NCI-H2227 treated with DMSO at 0.1 percent for 48 hours (cell line): Measurements from ENCODE around the gene SLC29A2.
"Not testable (repeated sequence)": the region's sequence is repeated elsewhere in the genome, so short reads cannot be mapped to it uniquely, and the experiment has no call there.

Experiments
- DNase-seq: peaks from one replicate; lab custom pipeline; 2025; lab: John Stamatoyannopoulos, UW

The SLC29A2 gene

DNA sequence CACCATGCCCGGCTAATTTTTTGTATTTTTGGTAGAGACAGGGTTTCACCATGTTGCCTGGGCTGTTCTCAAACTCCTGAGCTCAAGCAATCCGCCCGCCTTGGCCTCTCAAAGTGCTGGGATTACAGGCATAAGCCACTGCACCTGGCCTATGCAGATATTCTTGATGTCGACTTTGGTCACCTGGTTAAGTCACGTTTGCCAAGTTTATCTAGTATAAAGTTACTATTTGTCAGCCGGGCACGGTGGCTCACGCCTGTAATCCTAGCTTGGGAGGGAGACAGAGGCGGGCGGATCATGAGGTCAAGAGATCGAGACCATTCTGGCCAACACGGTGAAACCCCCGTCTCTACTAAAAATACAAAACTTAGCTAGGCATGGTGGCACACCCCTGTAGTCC lies 12.8 kb upstream of the SLC29A2 start:
- DNase-seq = not testable (repeated sequence)

DNA sequence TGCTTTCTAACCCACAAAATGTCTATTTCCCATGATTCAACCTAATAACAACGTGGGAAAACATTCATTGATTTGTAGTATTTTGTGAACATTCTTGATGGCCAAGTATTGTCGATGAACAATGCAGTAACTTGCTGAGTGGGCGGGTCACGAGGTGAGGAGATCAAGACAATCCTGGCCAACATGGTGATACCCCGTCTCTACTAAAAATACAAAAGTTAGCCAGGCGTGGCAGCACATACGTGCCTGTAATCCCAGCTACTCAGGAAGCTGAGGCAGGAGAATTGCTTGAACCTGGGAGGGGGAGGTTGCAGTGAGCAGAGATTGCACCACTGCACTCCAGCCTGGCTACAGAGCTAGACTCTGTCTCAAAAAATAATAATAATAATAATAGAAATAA lies 8.7 kb upstream of the SLC29A2 start:
- DNase-seq = not testable (repeated sequence)

DNA sequence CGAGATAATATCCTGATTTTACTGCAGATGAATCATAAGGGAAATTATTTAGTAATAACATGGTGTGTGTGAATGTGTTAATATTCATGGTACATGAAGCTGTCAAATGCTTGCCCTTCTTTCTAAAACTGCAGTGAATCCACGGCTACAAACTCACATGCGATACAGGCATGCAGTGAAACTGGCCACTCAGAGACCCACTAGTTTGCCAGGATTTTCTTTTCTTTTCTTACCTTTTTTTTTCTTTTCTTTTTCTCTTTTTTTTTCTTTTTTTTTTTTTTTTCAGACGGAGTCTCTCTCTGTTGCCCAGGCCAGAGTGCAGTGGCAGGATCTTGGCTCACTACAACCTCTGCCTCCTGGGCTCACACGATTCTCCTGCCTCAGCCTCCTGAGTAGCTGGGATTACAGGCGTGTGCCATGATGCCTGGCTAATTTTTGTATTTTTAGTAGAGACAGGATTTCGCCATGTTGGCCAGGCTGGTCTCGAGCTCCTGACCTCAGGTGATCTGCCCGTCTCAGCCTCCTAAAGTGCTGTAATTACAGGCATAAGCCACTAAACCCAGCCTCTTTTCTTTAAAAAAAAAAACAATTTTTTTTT lies 2.2 kb upstream of the SLC29A2 start:
- not testable (repeated sequence) for DNase-seq

DNA sequence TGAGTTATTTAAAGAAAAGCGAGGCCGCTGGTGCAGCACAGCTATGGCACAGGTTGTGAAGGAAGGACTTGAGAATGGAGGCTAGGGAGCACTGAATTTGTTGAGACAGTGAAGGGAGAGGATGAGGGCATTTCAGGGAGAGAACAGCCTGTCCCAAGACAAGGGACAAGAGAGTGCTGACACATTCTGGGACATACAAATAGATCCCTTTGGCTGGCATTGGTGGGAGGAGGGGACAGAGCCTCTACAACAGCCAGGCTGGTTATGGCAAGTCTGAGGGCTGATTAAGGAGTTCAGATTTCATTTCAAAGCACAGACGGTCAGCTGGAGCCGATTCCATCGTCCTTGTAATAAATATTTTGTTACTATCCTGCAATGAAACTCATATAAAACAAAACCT lies 1.7 kb upstream of the SLC29A2 start:
- DNase-seq = no peak

DNA sequence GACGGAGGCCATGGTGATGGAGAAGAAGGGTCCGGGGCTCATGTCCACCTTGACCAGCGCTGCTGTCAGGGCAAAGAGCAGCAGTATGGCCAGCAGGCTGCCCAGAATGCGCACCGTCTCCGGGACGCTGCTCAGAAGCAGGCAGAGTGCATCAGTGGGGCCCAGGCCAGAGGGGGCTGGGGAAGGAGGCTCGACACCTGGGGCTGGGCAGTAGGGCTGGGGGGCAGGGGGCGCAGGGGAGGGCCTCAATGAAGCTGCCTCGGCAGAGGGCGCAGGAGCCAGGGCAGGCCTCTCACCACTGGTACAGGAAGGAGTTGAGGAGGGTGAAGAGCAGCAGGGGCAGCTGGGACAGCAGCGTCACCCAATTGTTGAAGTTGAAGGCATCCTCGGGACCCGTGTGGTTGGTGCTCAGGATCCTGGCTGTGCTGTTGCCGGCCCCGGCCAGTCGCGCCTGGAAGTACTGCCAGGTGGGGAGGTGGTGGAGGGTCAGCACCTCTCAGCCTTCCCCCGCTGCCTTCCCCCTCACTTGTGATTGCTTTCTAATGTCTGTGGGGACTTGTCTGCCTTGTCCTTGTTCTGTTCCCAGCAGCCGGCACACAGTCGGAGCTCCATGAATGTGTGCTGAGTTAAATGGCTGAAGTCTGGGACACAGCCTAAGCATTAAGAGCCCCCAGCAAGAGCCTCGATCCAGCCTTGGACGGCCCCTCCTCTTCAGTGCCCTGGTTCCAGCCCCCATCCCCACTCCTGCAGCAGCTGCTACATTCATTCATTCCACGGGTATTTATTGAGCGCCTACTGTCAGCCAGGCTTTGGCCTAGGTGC lies 2.3 kb downstream of the SLC29A2 start:
- DNase-seq = no peak

DNA sequence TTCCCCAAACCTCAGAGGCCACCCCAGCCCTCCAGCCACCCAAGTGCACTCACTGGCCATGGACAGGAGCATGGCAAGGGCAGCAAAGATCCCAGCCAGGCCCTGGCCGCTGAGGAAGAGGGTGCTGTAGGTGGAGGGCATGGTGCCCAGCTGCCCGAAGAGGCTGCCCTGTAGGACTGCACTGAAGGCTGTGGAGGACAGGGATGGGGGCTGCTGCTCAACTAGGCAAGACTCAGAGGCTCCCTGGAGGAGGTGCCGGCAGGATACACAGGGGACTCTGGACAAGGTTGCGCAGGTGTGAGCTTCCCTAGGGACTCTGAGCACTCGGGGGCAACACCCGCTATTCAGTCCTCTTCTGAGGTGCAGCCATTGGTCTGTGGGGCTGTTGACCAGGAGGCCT lies 3.1 kb downstream of the SLC29A2 start:
- DNase-seq = no peak

DNA sequence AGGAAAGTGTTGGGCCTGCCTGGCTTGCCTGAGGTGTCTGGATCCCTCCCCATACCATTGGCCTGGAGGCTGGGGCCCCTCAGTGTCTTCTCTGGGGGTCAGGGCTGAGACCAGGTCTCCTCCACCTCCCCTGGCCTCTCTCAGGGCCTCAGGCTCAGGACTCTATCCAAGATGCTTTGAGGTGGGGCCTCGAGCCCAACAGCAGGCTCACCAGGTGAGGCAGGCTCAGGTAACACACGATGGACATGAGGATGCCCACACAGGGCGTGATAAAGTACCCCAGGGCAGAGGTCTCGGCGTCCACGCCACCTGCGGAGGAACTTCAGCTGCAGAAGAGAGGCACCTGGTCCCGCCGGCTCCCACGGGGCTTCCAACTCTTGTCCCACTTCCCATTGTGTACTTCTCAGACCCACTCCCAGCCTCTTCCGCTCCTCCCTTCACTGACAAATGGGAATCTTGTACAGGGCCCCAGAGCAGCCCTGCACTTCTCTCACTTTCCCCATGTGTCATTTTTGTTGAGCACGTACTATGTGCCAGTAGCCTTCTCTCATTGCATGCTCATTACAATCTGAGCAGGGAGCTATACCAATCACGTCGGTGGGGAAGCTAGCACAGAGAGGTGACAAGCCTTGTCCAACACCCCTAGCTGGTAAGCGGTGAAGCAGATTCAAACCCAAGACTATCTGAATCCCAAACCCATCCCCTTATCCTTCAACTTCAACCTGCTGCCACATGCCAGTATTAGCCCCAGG lies 3.8 kb downstream of the SLC29A2 start:
- DNase-seq = no peak

DNA sequence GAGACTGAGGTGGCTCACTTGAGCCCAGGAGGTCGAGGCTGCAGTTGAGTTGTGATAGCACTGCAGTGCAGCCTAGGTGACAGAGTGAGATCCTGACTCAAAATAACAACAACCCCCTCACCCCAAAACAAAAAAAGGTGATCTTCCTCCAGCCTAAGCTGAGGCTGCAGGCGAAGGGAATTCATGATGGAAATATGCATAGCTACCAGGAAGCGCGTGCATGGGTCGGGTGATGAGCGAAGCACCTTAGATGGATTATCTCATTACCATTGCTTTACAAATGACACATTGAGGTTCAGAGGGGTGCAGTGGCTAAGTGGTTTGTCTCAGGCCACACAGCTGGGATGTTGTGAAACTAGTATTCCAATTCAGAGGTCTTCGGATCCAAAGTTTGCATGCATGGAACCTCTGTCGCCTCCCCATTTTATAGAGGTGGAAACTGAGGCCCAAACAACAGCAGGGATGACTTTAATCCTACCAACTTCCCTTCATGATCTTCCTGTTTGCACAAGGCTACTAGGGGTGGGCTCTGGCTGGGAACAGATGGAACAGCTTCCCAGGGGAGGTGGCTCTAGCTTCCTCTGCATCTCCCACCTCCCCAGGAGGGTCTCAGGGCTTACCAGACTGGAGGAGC lies 4.6 kb downstream of the SLC29A2 start:
- no peak for DNase-seq

DNA sequence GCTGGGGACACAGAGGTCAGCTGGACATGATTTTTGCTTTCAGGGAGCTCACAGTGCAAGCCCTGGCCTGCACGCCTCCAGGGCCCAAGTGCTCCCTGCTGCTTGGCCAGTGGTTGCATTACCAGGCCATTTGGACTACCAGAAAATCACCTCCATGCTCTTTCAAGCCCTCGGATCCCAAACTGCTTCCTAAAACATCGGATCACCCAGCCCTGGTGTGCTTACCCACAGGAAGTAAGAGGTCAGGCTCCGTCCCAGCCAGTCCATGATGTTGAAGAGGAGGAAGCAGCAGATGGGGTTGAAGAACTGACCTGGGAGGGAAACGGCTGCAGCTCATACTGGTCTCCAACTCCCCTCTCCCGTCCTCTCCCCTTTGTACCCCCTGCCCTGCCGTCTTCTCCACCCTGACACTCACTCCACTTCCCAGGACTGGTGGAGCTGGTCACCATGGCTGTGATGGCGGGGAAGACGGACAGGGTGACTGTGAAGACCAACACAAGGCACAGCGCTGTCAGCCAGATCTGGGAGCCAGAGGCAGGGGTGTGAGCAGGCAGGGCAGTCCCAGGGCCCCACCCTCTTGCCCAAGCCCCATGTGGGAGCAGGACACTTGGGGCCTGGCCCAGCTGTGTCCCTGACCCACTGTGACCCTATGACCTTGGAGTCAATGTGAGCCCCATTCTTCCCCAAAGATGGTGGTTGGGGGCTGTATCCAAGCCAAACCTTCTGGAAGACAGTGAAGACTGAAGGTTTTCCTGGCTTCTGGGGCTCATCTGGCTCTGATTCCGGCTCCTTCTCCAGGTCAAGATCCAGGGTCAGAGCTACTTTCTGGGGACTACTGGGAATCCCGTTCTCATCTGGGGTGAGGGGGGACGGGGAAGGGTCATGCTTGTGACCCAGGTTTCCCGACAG lies 5.6 kb downstream of the SLC29A2 start:
- DNase-seq = no peak

DNA sequence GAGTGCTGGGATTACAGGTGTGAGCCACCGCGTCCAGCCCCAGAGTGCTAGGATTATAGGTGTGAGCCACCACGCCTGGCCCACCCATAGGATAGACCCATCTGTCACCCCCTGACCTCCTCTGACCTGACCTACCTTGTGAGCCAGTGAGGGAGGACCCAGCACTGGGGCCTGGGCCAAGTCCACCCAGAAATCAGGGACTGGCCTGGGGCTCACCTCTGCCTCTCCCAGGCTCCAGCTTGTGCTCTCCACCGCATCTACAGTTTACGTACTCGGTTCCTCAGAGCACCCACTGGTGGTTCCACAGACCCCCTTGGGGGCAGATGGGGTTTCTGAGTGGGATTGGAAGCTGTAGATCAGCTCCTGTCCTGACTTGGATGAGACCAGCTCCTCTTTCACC lies 6.4 kb downstream of the SLC29A2 start:
- no peak for DNase-seq

DNA sequence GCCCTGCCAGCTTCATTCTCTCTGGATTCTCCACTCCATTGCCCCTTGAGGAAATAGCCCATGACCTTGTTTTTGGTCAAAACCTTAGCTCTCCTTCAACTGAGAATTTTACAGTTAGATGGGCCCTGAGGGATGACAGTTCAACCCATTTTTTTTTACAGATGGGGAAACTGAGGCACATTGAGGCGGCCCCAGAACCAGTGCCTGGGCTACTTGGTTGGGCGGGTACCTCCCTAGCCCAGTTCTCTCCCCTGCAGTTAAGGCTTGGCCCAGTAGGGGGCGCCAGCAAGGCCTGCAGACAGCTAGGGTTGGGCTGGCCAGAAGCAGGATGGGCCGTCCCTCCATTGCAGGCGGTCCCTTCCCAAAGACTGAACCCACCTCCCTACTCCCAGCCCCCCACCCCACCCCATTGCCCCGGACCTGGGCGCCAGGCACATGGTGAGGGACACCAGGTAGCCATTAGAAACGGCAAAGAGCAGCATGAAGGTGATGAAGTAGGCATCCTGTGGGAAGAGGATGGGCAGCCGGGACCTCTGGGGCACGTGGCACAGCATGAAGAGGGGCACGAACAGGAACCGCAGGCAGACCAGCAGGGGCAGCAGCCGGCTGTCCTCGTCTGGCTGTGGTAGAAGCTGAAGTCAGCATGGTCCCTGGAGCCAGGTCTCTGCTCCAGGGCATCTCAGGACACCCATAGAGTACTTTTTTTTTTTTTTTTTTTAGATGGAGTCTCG lies 7.6 kb downstream of the SLC29A2 start:
- no peak for DNase-seq

DNA sequence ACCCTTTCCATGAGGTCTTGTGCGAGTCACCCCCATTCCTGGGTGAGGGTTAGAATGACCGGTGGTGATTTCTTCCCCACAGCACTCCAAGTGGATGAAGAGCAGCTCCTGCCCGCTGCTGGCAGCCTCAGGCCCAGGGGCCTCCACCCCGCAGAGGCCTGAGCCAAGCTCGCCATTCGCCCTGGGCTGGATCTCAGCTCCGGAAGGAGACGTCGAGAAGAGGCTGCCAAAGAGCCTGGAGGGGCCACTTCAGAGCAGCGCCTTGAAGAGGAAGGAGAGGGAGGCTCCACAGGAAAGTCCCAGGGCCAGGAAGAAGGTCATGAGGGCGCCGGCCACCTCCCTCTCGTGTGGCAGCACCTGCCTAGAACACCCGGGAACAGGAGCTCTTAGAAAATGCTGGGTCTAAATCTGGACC lies 8.4 kb downstream of the SLC29A2 start:
- no peak for DNase-seq

DNA sequence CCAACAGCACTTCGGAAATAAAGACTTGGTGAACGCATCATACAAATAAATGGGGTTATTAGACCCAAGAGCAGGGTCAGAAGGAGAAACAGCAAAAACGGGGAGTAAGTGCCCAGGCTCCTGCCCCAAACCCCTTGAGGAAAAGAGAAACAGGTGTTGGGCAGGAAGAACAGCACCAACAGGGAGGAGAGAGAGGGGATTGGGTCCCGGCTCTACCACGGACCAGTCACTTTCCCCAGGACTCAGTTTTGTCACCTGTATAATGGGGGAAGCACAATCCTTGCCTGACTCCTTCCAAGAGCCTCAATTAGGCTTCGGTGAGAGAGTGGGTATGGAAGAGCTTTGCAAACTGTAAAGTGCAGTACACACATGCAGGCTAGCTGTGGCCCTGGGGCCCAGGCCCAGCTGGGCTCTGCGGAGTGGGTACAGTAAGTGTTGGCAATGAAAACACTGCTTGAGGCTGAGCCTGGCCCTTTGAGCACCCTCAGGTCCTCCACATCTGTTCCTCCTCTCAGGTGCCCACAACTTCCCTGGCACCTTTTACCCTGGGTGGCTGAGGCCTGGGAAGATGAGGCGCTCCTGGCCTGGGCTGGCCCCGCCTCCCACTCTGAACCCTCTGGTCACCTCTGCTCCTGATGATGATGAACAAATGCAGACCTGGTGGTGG lies 8.9 kb downstream of the SLC29A2 start:
- DNase-seq = no peak

DNA sequence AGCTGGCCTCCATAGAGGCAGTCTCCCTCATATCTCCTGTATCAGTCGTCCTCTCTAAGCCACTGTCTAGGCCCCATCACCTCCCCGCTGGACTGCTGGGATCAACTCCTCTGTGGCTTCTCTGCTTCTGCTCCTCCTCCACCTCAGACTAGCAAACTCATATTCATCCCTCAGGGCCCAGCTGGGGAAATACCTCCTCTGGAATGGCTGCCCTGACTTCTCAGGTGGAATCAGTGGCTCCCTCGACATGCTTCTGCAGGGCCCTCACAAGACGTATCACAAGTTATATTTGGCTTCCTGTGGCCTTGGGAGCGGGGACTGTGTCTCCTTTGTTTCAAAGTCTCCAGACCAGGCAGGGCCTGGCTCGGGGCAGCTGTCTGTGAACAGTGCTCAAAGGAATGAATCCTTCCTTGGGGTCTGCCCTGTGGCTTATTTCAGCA lies 10.0 kb downstream of the SLC29A2 start:
- no peak for DNase-seq

DNA sequence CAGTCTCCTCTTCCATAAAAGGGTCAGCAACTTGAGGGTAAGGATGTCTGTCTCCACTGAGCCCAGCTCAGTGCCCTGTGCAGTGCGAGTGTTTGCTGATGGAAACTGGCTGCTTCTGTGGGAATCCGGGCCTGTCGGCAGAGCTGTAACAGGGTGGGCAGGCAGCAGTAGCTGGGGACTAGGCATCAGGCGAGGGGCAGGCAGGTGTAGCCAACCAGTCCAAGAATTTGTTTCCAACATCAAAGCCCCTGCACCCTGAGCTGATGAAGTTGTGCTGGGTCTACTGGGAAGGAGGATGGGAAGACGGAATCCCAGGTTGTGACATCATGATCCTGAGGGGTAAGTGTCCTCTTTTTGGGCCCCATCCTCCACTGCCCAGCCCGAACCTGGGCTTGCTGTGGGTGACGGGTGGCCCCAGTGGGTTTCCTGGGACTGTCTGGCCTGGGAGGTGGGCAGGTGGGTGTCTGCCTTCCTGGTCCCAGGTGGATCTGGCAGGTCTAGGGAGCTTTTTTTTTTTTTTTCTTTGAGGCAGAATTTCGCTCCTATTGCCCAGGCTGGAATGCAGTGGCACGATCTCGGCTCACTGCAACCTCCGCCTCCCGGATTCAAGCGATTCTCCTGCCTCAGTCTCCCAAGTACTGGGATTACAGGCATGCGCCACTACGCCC lies 11.0 kb downstream of the SLC29A2 start:
- DNase-seq = no peak

DNA sequence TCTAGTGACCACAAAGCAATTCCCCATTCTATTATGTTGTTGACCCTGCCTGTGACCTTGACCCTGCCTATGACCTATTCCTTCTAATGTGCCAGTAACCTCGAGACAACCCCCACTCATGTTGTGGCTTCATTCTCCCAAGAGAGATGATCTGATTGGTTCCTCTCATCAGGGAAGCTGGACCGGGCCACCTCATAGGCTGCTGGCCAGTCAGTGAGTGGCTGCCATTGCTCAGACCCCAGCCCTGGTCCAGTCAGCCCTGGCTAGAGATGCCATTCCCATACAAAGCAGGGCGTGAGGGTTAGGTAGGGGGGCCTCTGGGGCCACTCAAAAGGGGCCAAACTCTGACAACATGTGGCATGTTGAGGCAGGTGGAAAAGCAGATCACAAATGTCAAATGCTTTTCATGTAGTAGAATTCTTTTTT lies 11.9 kb downstream of the SLC29A2 start:
- no peak for DNase-seq

DNA sequence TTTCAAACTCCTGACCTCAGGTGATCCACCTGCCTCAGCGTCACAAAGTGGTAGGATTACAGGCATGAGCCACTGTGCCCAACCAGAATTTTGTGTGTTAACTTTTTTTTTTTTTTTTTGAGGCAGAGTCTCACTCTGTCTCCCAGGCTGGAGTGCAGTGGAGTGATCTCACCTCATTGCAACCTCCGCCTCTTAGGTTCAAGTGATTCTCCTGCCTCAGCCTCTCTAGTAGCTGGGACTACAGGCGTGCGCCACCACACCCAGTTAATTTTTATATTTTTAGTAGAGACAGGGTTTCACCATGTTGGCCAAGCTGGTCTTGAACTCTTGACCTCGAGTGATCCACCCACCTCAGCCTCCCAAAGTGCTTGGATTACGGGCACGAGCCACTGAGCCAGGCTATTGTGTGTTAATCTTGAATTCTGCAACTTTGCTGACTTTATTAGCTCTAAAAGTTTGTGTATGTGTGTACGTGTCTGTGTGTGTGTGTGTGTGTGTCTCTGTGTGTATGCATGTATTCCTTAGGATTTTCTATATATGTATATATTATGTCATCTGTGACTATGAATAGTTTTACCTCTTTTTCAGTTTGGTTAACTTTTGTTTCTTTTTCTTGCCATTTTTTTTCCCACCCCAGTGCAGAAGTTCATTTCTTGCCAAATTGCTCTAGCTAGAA lies 20.9 kb downstream of the SLC29A2 start:
- DNase-seq = not testable (repeated sequence)

DNA sequence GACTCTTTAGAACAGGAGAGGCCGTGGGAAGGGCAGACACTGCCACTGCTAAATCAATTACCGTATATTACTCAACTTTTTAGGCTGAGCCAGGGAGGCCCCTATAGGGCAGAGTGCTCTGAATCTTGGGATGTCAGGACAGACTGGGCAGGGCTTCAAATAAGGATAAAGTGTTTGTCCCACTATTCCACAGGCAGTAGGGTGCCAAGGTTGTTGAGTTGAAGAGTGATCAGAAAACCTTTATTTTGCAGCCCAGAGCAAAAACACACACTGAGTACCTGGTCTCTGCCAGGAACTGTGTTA lies 22.5 kb downstream of the SLC29A2 start:
- DNase-seq = no peak
